GM04503 (cell line): ENCODE data around the gene AOPEP.
"Not testable (repeated sequence)": the region's sequence is repeated elsewhere in the genome, so short reads cannot be mapped to it uniquely, and the experiment has no call there.

Experiments used
- DNase-seq: peaks from one replicate; pipeline ENCODE4 v3.0.0-alpha.2; 2012; ENCODE audit warnings: low read depth

The AOPEP gene

DNA sequence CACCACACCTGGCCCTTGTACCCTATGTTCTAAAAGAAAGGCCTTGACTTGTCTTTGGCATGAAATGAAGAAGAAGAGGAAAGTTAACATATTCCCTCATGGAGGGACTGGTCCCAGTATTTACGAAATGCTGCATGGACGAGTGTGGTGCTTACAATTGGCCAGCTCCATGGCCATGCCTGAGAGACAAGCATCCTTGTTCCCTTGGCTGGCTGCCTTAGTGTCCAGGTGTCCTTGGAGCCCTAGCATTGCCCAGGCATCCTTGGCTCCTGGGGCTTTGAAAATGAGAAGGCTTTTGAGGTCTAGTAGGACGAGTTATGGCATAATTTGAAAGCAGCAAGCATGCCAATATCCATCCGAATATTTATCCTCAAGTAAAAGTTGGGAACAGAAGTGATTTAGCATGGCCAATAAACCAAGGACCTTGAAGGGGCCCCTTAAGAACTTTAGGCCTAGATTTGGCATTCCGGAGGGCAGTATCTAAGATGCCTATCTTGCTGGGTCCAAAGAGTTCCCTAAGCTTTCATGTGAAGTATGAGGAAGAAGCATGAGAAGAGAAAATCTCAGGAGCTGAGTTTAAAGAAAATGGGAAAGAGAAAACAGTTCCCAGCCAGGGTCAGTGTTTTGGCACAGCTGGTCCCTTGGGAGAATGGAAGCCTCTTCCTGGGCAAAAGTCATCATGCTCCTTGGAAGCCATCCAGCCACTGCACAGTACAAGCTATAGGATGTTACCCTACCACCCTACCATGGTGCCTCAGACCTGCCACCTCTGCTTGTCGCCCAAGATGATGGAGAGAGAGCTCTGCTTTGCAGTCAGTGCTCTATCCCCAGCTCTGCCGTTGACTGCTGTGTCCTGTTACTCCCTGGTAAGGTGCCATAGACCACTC lies 91.0 kb downstream of the AOPEP start:
- no peak for DNase-seq

DNA sequence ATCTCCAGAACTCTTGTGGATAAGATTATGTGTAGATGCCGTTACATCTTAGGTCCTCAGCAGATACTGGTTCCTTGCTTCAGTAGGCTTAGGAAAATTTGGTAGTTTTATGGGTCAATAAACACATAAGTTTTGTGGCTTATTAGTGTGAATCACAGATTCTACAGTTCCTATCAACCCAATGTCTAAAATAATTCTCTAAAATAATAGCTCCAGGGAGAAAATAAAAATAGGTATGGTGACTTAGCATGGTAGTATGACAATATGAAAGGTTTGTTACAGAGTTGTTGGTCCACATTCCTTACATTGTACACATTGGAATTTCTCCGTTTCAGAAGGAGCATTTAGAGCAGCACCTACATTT lies 91.7 kb downstream of the AOPEP start:
- no peak for DNase-seq

- DNase-seq: no peak
Observed at GRCh38 chr9:94819161-94819687, 92.7 kb downstream of the AOPEP start.

DNA sequence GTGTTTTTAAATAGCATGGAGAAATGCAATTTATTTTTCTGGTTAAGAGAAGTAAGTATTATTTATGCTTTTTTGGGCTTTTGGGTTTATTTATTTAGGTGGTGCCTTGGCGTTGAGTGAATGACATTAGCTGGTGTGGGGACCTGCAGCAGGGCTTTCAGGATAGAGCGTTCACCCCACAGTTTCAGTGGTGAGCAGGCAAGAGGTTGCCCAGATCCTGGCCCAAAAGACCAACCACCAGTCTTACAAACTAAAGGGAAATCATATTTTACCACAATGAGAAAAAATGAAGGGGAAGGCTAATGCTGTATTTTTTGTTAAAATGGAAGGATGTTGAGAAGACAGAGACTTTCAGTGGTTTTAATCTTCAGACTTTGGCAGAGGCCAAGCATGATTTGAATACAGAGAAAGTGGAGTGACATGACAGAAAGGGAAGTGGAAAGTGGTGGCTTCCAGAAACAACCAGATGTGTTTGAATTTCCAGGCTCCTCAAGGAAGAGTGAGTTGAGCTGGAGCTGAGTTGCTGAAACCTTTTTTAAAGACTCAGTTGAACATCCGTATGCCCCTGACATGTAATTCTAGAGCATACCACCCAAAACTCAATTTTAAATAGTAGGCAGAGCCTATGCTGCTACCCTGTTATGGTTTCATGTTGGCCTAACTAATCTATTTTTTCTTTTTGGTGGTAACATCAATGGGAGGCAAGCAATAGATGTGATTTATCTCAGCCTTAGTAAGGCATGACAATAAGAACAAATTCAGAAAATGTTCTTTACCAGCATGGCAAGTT lies 94.8 kb downstream of the AOPEP start:
- no peak for DNase-seq

DNA sequence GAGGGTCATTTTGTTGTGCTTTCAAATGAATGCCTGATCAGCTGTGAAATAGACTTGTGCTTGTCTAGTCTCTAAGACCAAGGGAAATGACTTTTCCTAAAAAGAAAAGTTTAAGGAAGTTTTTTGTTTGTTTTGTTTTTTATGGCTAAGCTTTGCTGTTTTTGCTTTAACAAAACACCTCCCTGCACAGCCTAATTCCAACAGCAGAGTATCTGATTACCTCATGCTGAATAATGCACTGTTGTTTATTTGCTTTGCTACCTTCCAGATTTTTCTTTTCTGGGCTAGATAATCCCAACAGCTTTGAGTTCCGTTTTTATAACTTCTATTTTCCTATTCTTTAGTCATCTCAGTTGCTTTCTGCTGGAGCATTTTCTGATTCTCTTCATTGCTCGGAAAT lies 95.8 kb downstream of the AOPEP start:
- no peak for DNase-seq

GRCh38 chr9:94823710-94824109 lies 97.2 kb downstream of the AOPEP start:
- no peak for DNase-seq

GRCh38 chr9:94824411-94824810 lies 97.9 kb downstream of the AOPEP start:
- DNase-seq: no peak

DNA sequence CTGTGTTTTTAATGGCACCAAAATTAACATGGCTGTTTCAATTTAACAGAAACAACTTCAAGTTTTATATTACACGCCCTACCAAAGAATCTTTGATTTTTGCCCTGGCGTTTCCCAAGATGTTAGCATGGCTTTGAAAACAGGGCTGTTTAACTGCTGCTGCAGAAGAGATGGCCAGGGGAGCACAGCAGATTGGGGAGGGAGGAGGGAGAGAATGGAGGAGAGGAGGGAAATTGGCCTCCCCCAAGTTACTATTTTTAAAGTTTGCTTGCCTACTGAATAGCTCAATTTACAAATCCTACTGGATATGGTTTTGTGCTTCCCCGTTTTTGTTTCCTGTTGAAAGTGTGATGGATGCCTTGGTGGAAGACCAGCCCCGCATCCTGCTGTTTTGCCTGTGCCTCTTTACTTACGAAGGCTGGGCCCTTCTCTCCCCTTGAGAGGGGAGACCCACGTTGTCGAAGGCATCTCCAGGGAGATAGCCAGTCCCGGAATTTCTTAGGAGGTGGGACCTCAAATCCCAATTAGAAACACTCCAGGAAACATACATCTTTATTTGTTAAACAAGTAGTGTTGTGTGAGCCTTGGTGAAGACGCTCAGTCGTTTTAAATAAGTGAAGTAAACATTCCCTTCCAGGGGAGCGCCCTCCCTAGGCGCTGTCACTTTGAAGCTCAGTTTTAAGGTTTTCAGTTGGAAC lies 98.6 kb downstream of the AOPEP start:
- no peak for DNase-seq

GRCh38 chr9:94825611-94825958 lies 99.1 kb downstream of the AOPEP start:
- DNase-seq: no peak

GRCh38 chr9:94826044-94826443 lies 99.5 kb downstream of the AOPEP start:
- no peak for DNase-seq

DNA sequence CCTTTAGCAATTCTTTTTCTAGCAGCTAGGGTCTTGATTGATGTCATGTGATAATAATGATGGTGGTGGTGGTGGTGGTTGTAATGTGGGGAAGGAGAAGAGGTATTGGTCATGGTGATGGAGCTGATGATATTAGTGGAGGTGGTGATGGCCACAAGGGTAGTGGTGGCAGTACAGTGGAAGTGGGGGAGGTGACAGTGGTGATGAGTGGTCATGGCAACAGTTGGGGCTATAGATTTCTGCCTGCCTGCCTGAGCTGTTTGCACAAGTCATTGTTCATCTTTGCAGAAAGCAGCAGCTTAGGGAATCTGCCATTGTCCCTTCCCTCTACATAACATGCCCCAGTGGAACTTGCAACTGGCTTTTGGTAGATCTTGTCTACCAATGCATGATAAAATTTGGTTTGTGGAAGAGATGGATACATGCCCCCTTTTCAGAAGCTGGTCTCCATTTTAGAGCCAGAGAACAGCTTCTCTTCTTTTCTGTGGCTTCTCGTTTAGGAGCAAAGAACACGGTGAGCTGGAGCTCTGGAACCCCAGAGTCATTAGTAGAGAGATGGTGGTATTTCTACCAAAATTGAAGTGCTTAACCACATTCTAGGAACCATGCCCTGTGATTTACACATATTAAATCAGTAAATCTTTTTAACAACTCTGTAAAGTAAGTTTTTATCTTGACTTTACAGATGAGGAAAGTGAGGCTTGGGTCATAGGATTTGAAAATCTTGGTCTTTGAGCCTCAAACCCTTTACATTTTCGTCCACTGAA lies 100.3 kb downstream of the AOPEP start:
- DNase-seq: no peak

DNA sequence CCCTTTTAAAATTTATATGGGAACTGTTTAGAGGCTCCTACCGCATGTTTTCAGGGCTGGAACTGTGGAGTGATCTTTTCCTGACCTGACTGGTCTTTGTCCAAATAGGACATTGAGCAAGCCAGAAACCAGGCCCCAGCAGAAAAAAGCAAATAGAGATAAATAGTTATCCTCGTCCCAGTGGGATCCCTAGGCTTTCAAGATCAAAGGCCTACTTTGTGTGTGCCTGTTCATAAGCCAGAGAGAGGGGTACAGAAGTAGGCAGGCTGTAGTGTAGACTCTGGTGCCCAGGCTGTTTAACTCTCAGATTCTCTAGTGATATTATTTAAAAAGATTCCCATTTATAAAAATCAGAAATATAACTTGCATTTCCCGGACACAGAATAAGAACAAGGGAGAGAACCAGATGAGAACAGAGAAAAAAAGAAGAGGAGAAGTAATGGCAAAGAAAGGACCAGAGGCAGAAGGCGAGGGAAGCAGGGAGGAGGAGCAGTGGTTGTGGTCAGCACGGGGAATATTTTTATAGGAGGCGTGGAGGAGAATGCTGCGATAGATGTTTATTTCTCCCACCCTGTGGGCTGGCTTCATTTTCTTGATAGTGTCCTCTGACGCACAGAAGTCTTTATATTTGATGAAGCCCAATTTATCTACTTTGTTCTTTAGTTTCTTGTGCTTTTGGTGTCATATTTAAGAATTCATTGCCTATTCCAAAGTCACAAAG lies 101.2 kb downstream of the AOPEP start:
- DNase-seq: no peak

DNA sequence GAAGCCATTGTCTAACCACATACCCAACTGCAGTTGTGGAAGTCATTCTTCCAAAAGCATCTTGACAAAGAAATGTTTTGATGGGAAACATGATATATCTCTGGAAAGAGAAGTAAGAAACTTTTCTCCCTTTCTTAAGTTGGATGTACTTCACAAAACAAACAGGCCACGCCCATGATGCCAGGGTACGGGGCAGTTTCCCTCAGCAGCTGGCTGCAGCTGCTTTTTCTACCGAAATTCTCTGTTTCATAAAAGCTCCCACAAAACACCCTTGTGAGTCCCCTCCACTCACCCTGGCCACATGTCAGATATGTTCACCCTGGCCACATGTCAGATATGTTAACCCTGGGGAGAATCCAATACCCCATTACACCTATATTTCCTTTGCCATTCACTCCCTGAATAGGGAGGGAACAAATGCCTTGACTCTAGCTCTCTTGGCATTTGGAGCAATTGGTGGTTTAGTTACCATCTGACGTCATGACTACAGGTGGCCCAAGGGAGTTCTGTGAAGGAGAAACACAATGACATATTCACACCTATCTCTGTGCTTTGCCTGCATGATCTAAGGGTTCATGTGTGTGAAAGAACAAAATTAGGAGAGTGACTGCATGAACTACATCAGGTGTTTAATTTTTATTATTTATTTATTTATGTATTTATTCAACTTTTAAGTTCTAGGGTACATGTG lies 103.0 kb downstream of the AOPEP start:
- no peak for DNase-seq

- DNase-seq: not testable (repeated sequence)
Observed at GRCh38 chr9:94830071-94830604, 103.6 kb downstream of the AOPEP start.

DNA sequence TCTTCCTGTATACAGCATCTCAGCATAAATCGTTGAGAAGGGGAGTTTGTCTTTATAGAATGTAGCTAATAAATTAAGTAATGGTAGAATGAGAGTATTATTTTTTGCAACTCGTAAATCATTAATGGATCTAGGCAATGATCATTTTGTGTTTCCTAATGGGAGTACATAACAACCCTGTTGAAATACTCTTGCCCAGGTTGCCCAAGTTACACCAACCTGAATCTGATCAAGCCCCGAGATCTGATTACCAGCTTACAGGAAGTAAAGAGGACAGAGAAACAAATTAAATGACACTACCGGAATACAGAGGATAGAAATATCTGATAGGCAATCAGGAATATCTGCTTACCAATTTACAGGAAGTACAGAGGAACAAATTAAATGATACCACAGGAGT lies 107.3 kb downstream of the AOPEP start:
- DNase-seq: no peak

GRCh38 chr9:94837404-94837803 lies 110.9 kb downstream of the AOPEP start:
- DNase-seq: no peak

GRCh38 chr9:94839398-94839797 lies 112.9 kb downstream of the AOPEP start:
- DNase-seq: no peak

DNA sequence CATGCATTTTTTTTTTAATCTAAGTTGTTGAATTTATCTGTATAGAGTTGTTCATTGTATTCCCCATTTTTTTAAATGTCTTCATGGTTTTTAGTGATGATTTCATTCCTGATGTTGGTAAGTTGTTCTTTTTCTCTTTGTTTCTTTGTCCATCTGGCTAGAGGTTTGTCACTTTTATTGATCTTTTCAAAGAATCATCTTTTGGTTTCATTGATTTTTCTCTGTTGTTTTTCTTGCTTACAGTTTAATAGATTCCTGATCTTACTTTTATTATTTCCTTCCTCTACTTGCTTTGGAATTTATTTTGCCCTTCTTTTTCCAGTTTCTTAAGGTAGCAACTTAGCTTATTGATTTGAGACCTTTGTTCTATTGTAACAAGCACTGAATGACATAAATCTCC lies 114.2 kb downstream of the AOPEP start:
- no peak for DNase-seq

- no peak for DNase-seq
Observed at GRCh38 chr9:94843134-94843533, 116.6 kb downstream of the AOPEP start.

GRCh38 chr9:94846739-94847138 lies 120.2 kb downstream of the AOPEP start:
- no peak for DNase-seq
